Posterior vena cava (tissue), 2 donors: ENCODE measurements around the gene SCN8A. TPM values are rescaled to one million over a fixed set of nuclear protein-coding genes. Genes with fewer than 3 reads are reported as not detected.

ENCODE experiments used
- DNase-seq: peaks from one replicate; pipeline ENCODE4 v3.0.0-alpha.2; 2020; ENCODE audit warnings: low spot score
- intact Hi-C, 2 donors: fragments of 100-400 bp; cut with DNase I; formaldehyde crosslinking; loops; one replicate each; pipeline versions ENCODE4 v1.14.1 to v1.14.2; 2022 to 2023
- total RNA-seq, 2 donors: library from RNA; stranded (reverse); fragmentation: NEBNext Ultra II Directional; extraction: Animal tissue kit (Norgen Biotek cat#: 25700); gene quantifications; one replicate each; pipeline ENCODE4 v1.2.1, GENCODE V29; 2021
- donor health status: DM: yes; HTN: yes; CAD: no.
- donor health status: DM: yes; HTN: yes; CAD: no.

The SCN8A gene
- total RNA-seq, 2 donors from 2014 or later: 0.65 to 0.81 TPM

GRCh38 chr12:51695241-51696010 is 104.4 kb downstream of the SCN8A start:
- intact Hi-C loops: no loop called here
- DNase-seq: no peak

- intact Hi-C loops: no loop called here
- DNase-seq: no peak
Measured at GRCh38 chr12:51699219-51699618, 108.2 kb downstream of the SCN8A start.

GRCh38 chr12:51700887-51701286 is 109.9 kb downstream of the SCN8A start:
- intact Hi-C loops: no loop called here
- no peak for DNase-seq

GRCh38 chr12:51702587-51702986 is 111.6 kb downstream of the SCN8A start:
- DNase-seq: no peak
- intact Hi-C loops: no loop called here

GRCh38 chr12:51705450-51705849 is 114.4 kb downstream of the SCN8A start:
- intact Hi-C loops: no loop called here
- no peak for DNase-seq

- intact Hi-C loops: no loop called here
- no peak for DNase-seq
Measured at GRCh38 chr12:51706206-51706605, 115.2 kb downstream of the SCN8A start.

- intact Hi-C loops: no loop called here
- no peak for DNase-seq
Measured at GRCh38 chr12:51714666-51715065, 123.6 kb downstream of the SCN8A start.

- DNase-seq: no peak
- intact Hi-C loops: no loop called here
Measured at GRCh38 chr12:51717326-51717925, 126.4 kb downstream of the SCN8A start.

GRCh38 chr12:51721282-51721940 is 130.4 kb downstream of the SCN8A start:
- DNase-seq: peak; percentile 82

GRCh38 chr12:51722431-51722830 is 131.4 kb downstream of the SCN8A start:
- intact Hi-C loops: no loop called here
- no peak for DNase-seq

More at GRCh38 chr12:51721282-51721940, 130.4 kb downstream of the SCN8A start:
- intact Hi-C loops: no loop called here

- DNase-seq: no peak
- intact Hi-C loops: no loop called here
Measured at GRCh38 chr12:51726161-51726560, 135.1 kb downstream of the SCN8A start.

- intact Hi-C loops: no loop called here
- no peak for DNase-seq
Measured at GRCh38 chr12:51726931-51727330, 135.9 kb downstream of the SCN8A start.

GRCh38 chr12:51729331-51729730 is 138.3 kb downstream of the SCN8A start:
- DNase-seq: no peak
- intact Hi-C loops: no loop called here

- intact Hi-C loops: no loop called here
- DNase-seq: no peak
Measured at GRCh38 chr12:51730745-51731144, 139.7 kb downstream of the SCN8A start.

- DNase-seq: no peak
- intact Hi-C loops: no loop called here
Measured at GRCh38 chr12:51740536-51740935, 149.5 kb downstream of the SCN8A start.

- no peak for DNase-seq
- intact Hi-C loops: no loop called here
Measured at GRCh38 chr12:51744235-51744634, 153.2 kb downstream of the SCN8A start.

- DNase-seq: no peak
- intact Hi-C loops: no loop called here
Measured at GRCh38 chr12:51744957-51745356, 153.9 kb downstream of the SCN8A start.

GRCh38 chr12:51746416-51746815 is 155.4 kb downstream of the SCN8A start:
- intact Hi-C loops: no loop called here

GRCh38 chr12:51748235-51748634 is 157.2 kb downstream of the SCN8A start:
- no peak for DNase-seq
- intact Hi-C loops: no loop called here

More at GRCh38 chr12:51746416-51746815, 155.4 kb downstream of the SCN8A start:
- no peak for DNase-seq

GRCh38 chr12:51749206-51749985 is 158.4 kb downstream of the SCN8A start:
- DNase-seq: no peak
- intact Hi-C loops: no loop called here
